Activated T-cell treated with anti-CD3 and anti-CD28 coated beads, Interleukin-2, amount 50 U/mL, for 24 hours (primary cell): ENCODE measurements around the gene LARGE1.

Experiments
- DNase-seq: peaks from one replicate; pipeline ENCODE4 v3.0.0-alpha.2; 2020
- H3K27ac Mint-ChIP-seq: 2 replicates; pipeline ENCODE4 v1.8.0; 2020; ENCODE audit warnings: mild to moderate bottlenecking, mixed read lengths
- H3K27me3 Mint-ChIP-seq: 2 replicates; pipeline ENCODE4 v1.8.0; 2020; ENCODE audit warnings: mixed read lengths
- H3K36me3 Mint-ChIP-seq: 2 replicates; pipeline ENCODE4 v1.8.0; 2020; ENCODE audit warnings: low read depth, mixed read lengths
- H3K4me1 Mint-ChIP-seq: 2 replicates; pipeline ENCODE4 v1.8.0; 2020; ENCODE audit warnings: low read depth, mixed read lengths
- H3K4me3 Mint-ChIP-seq: 2 replicates; pipeline ENCODE4 v1.8.0; 2020; ENCODE audit warnings: mild to moderate bottlenecking, moderate library complexity, mixed read lengths
- H3K9me3 Mint-ChIP-seq: 2 replicates; pipeline ENCODE4 v1.8.0; 2020; ENCODE audit warnings: mixed read lengths

The LARGE1 gene

GRCh38 chr22:33884829-33885228, 35.4 kb downstream of the LARGE1 start:
- Mint-ChIP-seq H3K27ac (no peak overlapping the region), H3K9me3 (no peaks in the 10 kb centered on the region), H3K27me3 (peaks cover 10% of the 10 kb centered on the region), H3K4me1 (no peaks in the 10 kb centered on the region), H3K4me3 (no peak overlapping the region), H3K36me3 (no peaks in the 10 kb centered on the region)
- DNase-seq: no peak

DNA sequence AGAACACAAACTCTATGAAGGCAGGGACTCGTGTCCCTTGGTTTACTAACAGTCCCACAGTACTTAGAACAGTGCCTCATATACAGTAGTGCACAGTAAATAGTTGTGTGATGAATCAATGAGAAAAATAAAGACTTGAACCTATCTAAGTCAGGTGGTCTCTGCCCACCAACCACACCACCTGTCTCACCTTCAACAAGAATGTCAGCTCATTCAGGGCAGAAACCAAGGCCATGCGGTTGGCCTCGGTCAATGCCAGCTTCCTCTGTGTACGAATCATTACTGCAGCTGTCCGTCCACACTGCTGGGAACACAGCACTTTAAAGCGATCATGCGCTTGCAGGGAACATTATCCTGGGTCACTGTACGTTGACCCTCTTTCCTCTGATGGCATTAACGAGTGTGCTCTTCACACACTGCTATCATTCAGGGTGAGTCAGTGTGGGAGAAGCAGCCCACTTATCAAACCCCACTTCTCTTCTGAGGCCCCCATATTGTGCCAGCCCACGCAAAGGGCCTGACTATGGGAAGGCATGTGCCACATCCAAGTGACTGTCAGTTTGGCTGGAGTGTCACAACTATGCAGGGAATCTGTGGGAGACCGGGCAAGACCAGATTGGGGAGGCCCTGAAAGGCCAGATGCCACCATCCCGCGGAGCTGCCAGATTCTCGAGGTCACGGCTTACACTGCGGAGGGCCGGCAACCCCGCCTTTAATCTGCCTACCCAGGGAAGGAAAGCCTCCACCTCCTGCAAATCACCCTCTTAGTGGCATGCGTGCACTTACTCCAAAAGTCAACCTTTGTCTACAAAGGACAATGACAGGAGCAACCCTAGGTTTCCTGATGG, 36.1 kb downstream of the LARGE1 start:
- Mint-ChIP-seq H3K4me1 (no peaks in the 10 kb centered on the region), H3K27ac (no peak overlapping the region), H3K36me3 (no peaks in the 10 kb centered on the region), H3K27me3 (peaks cover 10% of the 10 kb centered on the region), H3K9me3 (no peaks in the 10 kb centered on the region), H3K4me3 (no peak overlapping the region)
- no peak for DNase-seq

DNA sequence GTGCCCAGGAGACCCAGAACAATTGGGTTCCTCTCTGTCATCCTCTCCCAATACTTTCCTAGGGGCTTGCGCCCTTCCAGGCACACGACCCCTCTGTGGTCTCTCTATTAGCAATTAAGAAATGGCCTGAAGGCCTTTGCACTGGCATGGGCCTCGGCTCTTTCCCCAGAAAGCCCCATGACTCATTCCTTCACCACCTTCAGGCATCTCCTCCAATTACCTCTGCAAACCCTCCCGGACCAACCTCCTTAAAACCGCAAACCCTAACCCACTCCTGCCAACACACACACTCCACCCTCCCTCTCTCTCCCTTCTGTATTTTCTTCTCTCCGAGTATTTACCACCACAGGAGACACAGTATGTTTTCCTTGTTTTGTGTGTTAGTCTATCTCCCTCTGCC, 36.7 kb downstream of the LARGE1 start:
- DNase-seq: no peak
- Mint-ChIP-seq H3K4me3 (no peak overlapping the region), H3K9me3 (no peaks in the 10 kb centered on the region), H3K27ac (no peak overlapping the region), H3K27me3 (peaks cover 10% of the 10 kb centered on the region), H3K36me3 (no peaks in the 10 kb centered on the region), H3K4me1 (no peaks in the 10 kb centered on the region)

DNA sequence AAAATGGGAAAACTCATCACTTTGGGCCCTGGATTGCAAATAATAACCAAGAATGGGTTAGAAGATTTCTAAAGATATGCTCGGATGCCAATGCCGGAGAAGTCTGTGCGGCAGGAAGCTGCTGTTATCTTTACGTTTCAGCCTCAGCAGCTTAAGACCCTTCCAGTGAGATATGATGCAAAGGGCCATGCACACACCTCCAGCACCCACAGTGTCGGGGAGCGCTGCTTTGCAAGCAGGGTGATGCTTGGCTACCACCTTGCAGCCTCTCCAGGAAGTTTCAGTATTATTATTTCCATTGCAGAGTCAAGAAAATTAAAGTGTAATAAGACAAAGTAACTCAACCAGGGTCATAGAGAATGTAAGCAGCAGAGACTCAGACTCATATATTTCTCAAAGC, 37.3 kb downstream of the LARGE1 start:
- Mint-ChIP-seq H3K27ac (no peak overlapping the region), H3K36me3 (no peaks in the 10 kb centered on the region), H3K9me3 (no peaks in the 10 kb centered on the region), H3K4me3 (no peak overlapping the region), H3K27me3 (peaks cover 10% of the 10 kb centered on the region), H3K4me1 (no peaks in the 10 kb centered on the region)
- no peak for DNase-seq

- no peaks in the 10 kb centered on the region for H3K9me3 Mint-ChIP-seq
- H3K27me3 Mint-ChIP-seq: peaks cover 10% of the 10 kb centered on the region
- H3K27ac Mint-ChIP-seq: no peak overlapping the region
- no peaks in the 10 kb centered on the region for H3K36me3 Mint-ChIP-seq
- H3K4me3 Mint-ChIP-seq: no peak overlapping the region
- no peak for DNase-seq
- no peaks in the 10 kb centered on the region for H3K4me1 Mint-ChIP-seq
These were observed 39.3 kb downstream of the LARGE1 start for GRCh38 chr22:33880986-33881385.

GRCh38 chr22:33879796-33880195, 40.5 kb downstream of the LARGE1 start:
- no peak for DNase-seq
- Mint-ChIP-seq H3K4me1 (no peaks in the 10 kb centered on the region), H3K36me3 (no peaks in the 10 kb centered on the region), H3K4me3 (no peak overlapping the region), H3K9me3 (no peaks in the 10 kb centered on the region), H3K27me3 (peaks cover 10% of the 10 kb centered on the region), H3K27ac (no peak overlapping the region)

DNA sequence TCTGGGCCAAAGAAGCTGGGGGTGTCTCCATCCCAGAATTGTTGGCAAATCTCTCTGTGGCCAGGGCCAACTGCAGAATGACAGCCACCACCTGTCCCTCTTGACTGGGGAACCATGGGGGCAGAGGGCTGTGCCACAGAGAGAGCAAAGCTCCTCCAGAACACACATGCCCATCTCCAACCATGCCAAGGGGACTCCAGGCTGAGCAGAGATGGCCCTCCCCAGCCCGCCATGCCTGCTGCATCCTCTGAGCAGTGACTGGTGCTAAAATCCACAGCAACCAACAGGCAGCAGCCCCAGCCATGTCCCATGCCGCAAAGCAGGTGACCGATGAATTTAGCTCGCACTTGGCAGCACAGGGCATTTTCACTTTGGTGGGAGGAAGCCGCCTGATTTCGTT, 45.0 kb downstream of the LARGE1 start:
- no peak for DNase-seq
- no peaks in the 10 kb centered on the region for H3K27me3 Mint-ChIP-seq
- H3K4me3 Mint-ChIP-seq: no peak overlapping the region
- no peaks in the 10 kb centered on the region for H3K36me3 Mint-ChIP-seq
- no peak overlapping the region for H3K27ac Mint-ChIP-seq
- no peaks in the 10 kb centered on the region for H3K9me3 Mint-ChIP-seq
- no peaks in the 10 kb centered on the region for H3K4me1 Mint-ChIP-seq

DNA sequence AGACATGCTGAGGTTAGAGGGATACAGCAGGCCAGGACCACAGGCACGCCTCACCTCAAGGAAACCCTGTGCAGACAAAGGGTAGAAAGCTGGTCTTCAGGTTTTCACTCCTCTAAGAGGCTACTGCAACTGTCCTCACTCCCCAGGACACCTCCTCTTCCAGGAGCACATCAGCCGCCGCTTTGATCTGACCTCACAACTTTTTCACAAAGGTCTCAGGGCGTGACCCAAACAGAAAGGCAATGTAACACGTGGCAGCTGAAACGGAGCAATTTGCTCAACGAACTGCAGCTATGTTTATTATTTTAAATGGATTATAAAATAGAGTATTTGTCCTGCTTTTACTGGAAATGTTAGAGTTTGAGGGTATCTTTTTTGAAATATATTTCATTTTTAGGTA, 46.1 kb downstream of the LARGE1 start:
- Mint-ChIP-seq H3K36me3 (no peaks in the 10 kb centered on the region), H3K4me3 (no peak overlapping the region), H3K9me3 (no peaks in the 10 kb centered on the region)

GRCh38 chr22:33873666-33874065, 46.6 kb downstream of the LARGE1 start:
- H3K27ac Mint-ChIP-seq: no peak overlapping the region
- H3K36me3 Mint-ChIP-seq: no peaks in the 10 kb centered on the region
- no peak for DNase-seq
- no peaks in the 10 kb centered on the region for H3K9me3 Mint-ChIP-seq
- H3K4me1 Mint-ChIP-seq: no peaks in the 10 kb centered on the region
- H3K27me3 Mint-ChIP-seq: no peaks in the 10 kb centered on the region
- H3K4me3 Mint-ChIP-seq: no peak overlapping the region

More for the DNA sequence above, 46.1 kb downstream of the LARGE1 start:
- no peak for DNase-seq
- H3K27me3 Mint-ChIP-seq: no peaks in the 10 kb centered on the region
- no peaks in the 10 kb centered on the region for H3K4me1 Mint-ChIP-seq
- H3K27ac Mint-ChIP-seq: no peak overlapping the region

- no peaks in the 10 kb centered on the region for H3K27me3 Mint-ChIP-seq
- H3K4me3 Mint-ChIP-seq: no peak overlapping the region
- H3K4me1 Mint-ChIP-seq: no peaks in the 10 kb centered on the region
- no peaks in the 10 kb centered on the region for H3K36me3 Mint-ChIP-seq
- no peak for DNase-seq
- H3K27ac Mint-ChIP-seq: no peak overlapping the region
- no peaks in the 10 kb centered on the region for H3K9me3 Mint-ChIP-seq
These were observed 47.1 kb downstream of the LARGE1 start for GRCh38 chr22:33873186-33873585.

GRCh38 chr22:33871935-33872334, 48.3 kb downstream of the LARGE1 start:
- no peaks in the 10 kb centered on the region for H3K9me3 Mint-ChIP-seq
- H3K4me1 Mint-ChIP-seq: no peaks in the 10 kb centered on the region
- no peaks in the 10 kb centered on the region for H3K36me3 Mint-ChIP-seq
- H3K27ac Mint-ChIP-seq: no peak overlapping the region
- H3K27me3 Mint-ChIP-seq: no peaks in the 10 kb centered on the region
- no peak for DNase-seq
- no peak overlapping the region for H3K4me3 Mint-ChIP-seq

GRCh38 chr22:33869946-33870345, 50.3 kb downstream of the LARGE1 start:
- H3K4me3 Mint-ChIP-seq: no peak overlapping the region
- DNase-seq: no peak
- no peaks in the 10 kb centered on the region for H3K36me3 Mint-ChIP-seq
- no peaks in the 10 kb centered on the region for H3K27me3 Mint-ChIP-seq
- no peak overlapping the region for H3K27ac Mint-ChIP-seq
- no peaks in the 10 kb centered on the region for H3K9me3 Mint-ChIP-seq
- no peaks in the 10 kb centered on the region for H3K4me1 Mint-ChIP-seq

DNA sequence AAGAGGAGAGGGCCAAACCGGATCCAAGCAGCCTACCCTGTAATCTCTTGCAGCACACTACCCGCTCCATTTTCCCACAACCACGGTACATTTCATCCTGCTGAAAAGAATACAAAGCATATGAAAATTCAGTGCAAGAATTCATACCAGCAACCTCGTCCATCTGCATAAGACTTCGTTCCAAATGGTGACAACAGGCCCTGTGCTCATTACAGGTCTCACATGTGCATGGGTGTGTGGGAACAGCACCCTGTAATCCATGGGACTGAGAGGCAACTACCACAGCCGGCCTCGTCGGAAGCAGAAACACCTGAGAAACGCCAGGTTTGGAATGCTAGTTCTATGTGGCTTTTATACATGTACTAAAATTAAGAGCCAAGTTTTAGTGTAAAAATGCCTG, 52.3 kb downstream of the LARGE1 start:
- Mint-ChIP-seq H3K9me3 (no peaks in the 10 kb centered on the region), H3K27ac (no peak overlapping the region), H3K4me3 (no peak overlapping the region), H3K4me1 (no peaks in the 10 kb centered on the region), H3K36me3 (no peaks in the 10 kb centered on the region), H3K27me3 (no peaks in the 10 kb centered on the region)
- DNase-seq: no peak

GRCh38 chr22:33867118-33867866, 53.0 kb downstream of the LARGE1 start:
- Mint-ChIP-seq H3K4me1 (no peaks in the 10 kb centered on the region), H3K36me3 (no peaks in the 10 kb centered on the region), H3K9me3 (no peaks in the 10 kb centered on the region), H3K4me3 (no peak overlapping the region), H3K27me3 (no peaks in the 10 kb centered on the region), H3K27ac (no peak overlapping the region)
- DNase-seq: no peak

DNA sequence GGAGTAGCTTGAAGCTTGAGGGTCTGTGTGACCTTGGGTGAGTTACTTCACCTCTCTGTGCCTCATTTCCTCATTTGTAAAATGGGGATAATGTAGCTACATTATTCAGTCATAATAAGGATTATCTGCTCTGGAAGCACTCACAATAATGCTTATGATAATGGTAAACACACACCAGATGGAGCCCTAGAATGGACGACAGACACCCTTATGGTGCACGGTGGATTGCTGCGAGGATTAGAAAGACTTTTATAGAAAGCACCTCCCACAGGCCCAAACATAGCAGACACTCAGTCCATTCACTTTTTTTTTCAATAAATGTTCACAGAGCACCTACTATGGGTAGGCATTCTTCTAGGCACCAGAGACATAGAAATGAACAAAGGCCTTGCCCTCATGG, 53.8 kb downstream of the LARGE1 start:
- H3K4me1 Mint-ChIP-seq: no peaks in the 10 kb centered on the region
- H3K4me3 Mint-ChIP-seq: no peak overlapping the region
- no peak for DNase-seq
- H3K27me3 Mint-ChIP-seq: no peaks in the 10 kb centered on the region
- H3K36me3 Mint-ChIP-seq: no peaks in the 10 kb centered on the region
- no peak overlapping the region for H3K27ac Mint-ChIP-seq
- H3K9me3 Mint-ChIP-seq: no peaks in the 10 kb centered on the region
